T-helper 1 cell treated with Interleukin-12 subunit alpha and Interleukin-12 subunit beta and Interleukin-4 antibody, amounts not matched to agents 30 μg/mL and 1 μg/mL, for 36 hours (primary cell): ENCODE results near the gene PPM1H.
"Not testable (repeated sequence)": the region's sequence is repeated elsewhere in the genome, so short reads cannot be mapped to it uniquely, and the experiment has no call there.

Source experiments
- H3K27ac Mint-ChIP-seq: one replicate; pipeline ENCODE4 v1.8.0; 2021; ENCODE audit warnings: mild to moderate bottlenecking, mixed read lengths
- H3K27me3 Mint-ChIP-seq: one replicate; pipeline ENCODE4 v1.8.0; 2021; ENCODE audit warnings: low read depth, mixed read lengths
- H3K36me3 Mint-ChIP-seq: one replicate; pipeline ENCODE4 v1.8.0; 2021; ENCODE audit warnings: low read depth, mixed read lengths
- H3K4me1 Mint-ChIP-seq: one replicate; pipeline ENCODE4 v1.8.0; 2021; ENCODE audit warnings: low read depth, mixed read lengths
- H3K4me3 Mint-ChIP-seq: one replicate; pipeline ENCODE4 v1.8.0; 2021; ENCODE audit warnings: mild to moderate bottlenecking, moderate library complexity, mixed read lengths
- H3K9me3 Mint-ChIP-seq: one replicate; pipeline ENCODE4 v1.8.0; 2021; ENCODE audit warnings: mixed read lengths

PPM1H gene

DNA sequence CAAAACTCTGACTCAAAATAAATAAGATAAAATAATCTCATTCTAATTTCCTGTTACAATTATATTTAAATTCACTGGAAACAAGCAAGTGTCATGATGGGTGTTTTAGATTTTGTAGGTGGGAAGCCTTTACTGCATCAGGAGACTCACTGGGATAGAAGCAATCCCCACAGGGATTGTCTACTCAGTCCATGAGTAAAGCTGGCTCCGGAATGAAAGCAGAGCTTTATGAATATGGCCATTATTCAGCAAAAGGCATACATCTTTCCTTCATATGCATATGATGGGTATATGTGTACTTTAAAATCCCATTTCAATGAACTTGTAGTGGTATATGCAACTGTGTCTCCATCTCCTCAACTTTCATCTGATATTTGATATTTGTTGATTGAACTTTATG is 25.4 kb upstream of the PPM1H start:
- no peaks in the 10 kb centered on the region for H3K9me3 Mint-ChIP-seq
- H3K36me3 Mint-ChIP-seq: no peaks in the 10 kb centered on the region
- H3K27me3 Mint-ChIP-seq: no peaks in the 10 kb centered on the region
- H3K4me1 Mint-ChIP-seq: no peaks in the 10 kb centered on the region
- H3K4me3 Mint-ChIP-seq: no peak overlapping the region
- no peak overlapping the region for H3K27ac Mint-ChIP-seq

DNA sequence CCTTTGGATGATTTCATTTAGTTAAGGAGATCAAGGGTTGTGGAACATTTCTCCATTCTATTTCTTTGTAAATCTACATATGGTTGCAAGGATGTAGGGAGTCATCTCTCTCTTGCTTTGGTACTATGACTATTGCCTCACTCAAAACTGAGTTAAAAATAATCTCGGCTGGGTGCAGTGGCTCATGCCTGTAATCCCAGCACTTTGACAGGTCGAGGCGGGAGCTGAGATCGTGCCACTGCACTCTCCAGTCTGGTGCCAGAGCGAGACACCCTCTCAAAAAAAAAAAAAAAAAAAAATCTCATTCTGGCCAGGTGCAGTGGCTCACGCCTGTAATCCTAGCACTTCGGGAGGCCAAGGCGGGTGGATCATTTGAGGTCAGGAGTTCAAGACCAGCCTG is 24.8 kb upstream of the PPM1H start:
- Mint-ChIP-seq H3K9me3 (no peaks in the 10 kb centered on the region), H3K4me1 (no peaks in the 10 kb centered on the region), H3K4me3 (no peak overlapping the region), H3K36me3 (no peaks in the 10 kb centered on the region), H3K27me3 (no peaks in the 10 kb centered on the region), H3K27ac (no peak overlapping the region)

DNA sequence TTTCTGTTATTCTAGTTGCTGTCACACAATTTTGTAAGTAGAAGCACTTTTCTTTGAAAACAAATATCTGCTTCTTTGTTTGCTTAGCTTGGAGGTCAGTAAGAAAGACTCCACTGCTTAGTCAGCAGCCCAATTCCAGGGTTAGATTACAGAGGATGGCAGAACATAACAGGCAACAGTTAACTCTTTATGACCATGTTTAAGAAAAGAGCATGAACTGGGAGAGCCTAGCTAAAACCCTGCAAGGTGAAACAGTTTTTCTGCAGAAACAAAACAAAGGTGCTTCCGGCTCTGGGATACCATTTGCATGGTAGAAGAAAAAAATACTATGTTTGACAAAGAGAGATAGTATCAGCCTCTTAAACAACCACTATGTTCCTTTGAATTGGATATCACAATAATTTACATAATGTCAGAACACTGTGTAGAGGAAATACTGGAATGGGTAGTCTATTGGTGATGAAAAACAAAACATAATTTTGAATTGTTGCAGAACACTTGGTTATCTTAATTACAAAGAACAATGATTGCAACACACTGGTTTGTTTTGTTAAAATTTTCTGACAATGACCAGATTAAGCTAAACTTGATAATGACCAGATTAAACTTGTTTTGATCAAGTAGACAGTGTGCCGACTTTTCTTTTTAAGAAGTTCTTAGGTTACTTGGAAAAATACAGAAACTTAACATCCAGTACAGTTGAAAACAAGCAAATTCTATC is 22.4 kb upstream of the PPM1H start:
- Mint-ChIP-seq H3K27me3 (no peaks in the 10 kb centered on the region), H3K27ac (no peak overlapping the region)

DNA sequence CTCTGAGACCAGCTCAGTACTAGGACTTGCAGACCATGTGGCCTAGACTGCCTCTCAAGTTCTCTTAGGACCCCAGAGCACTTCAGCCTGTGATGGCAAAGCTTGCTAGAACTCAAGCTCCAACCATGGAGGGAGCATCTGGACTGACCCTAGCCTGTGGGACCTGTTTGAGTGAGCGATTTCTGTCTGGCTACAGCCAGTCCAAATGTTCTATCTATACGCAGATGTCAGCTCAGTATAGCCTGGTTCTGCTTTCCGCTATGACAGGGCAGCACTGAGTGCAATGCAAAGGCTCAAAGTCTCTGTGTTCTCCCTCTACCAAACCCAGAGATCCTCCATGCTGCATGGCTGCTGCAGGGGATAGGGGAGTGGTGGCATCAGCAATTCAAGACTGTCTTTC is 20.7 kb upstream of the PPM1H start:
- Mint-ChIP-seq H3K4me1 (no peaks in the 10 kb centered on the region), H3K27ac (no peak overlapping the region), H3K27me3 (no peaks in the 10 kb centered on the region), H3K4me3 (no peak overlapping the region), H3K9me3 (no peaks in the 10 kb centered on the region), H3K36me3 (no peaks in the 10 kb centered on the region)

More for the DNA sequence above, 22.4 kb upstream of the PPM1H start:
- Mint-ChIP-seq H3K4me3 (no peak overlapping the region), H3K36me3 (no peaks in the 10 kb centered on the region), H3K4me1 (no peaks in the 10 kb centered on the region), H3K9me3 (no peaks in the 10 kb centered on the region)

DNA sequence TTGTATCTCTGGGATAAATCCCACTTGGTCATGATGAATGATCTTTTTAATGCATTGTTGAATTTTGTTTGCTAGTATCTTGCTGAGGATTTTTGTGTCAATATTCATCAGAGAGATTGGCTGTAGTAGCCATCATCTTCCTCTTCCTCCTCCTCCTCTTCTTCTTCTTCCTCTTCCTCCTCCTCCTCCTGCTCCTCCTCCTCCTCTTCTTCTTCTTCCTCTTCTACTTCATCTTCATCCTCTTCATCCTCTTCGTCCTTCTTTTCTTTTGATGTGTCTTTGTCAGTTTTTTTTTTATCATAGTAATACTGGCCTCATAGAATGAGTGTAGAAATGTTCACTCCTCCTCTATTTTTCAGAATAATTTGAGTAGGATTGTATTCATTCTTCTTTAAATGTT is 15.4 kb upstream of the PPM1H start:
- Mint-ChIP-seq H3K9me3 (no peaks in the 10 kb centered on the region), H3K4me1 (no peaks in the 10 kb centered on the region), H3K27me3 (no peaks in the 10 kb centered on the region), H3K36me3 (no peaks in the 10 kb centered on the region), H3K4me3 (no peak overlapping the region), H3K27ac (no peak overlapping the region)

DNA sequence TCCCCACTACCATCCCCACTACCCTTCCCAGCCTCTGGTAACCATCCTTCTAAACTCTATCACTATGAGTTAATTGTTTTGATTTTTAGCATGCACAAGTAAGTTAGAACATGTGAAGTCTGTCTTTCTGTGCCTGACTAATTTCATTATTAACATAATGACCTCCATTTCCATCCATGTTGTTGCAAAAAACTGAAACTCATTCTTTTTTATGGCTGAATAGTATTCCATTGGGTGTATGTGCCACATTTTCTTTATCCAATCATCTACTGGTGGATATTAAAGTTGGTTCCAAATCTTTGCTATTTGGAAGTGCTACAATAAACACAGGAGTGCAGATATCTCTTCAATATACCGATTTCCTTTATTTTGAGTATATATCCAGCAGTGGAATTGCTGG is 13.2 kb upstream of the PPM1H start:
- Mint-ChIP-seq H3K27me3 (no peaks in the 10 kb centered on the region), H3K4me3 (no peak overlapping the region), H3K36me3 (no peaks in the 10 kb centered on the region), H3K4me1 (no peaks in the 10 kb centered on the region), H3K27ac (no peak overlapping the region), H3K9me3 (no peaks in the 10 kb centered on the region)

DNA sequence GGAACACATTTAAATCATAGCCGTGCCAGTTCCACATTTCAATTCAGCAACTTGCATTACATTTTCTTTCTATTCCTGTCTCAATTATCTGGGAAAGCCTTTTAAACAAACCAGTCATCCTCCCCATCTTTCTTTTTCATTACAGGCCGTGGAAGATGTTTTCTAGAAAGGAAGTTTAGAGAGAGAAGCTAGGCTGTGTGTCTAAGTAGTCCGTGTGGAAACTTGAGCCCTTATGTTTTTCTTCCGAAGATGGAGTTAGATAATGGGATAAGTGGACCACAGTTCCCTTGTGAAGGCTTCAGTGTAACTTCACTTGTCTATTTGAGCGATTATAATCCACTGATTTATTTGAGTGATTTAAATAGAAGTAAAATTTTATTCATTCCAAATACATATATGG is 12.4 kb upstream of the PPM1H start:
- Mint-ChIP-seq H3K27ac (no peak overlapping the region), H3K4me1 (no peaks in the 10 kb centered on the region), H3K4me3 (no peak overlapping the region), H3K27me3 (no peaks in the 10 kb centered on the region), H3K36me3 (no peaks in the 10 kb centered on the region), H3K9me3 (no peaks in the 10 kb centered on the region)

DNA sequence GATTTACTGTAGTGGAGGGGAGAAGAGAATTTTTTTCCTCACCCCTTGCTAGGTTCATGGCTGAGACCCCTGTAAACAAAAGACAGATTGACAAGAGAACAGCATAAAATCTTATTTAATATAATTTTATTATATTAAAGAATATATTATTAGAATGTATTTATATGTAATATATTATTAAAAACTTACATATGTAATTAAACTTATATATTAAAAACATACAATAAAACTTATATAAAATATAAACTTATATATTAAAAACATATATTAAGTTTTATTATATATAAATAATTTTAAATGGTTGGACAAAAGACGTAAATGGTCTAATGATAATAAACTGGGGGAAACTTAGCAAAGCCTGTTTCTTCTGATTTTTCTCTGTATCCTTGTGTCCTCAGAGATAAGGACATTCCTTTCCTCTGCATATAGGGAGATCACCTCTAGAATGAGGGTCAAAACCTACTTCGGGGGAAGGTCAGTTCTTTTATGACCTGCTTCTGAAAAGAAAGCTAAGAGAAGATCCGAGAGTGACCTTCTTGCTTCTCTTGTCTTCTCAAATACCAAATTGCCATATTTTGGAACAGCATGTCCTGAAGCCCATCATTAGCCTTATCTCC is 8.9 kb upstream of the PPM1H start:
- peaks cover 9% of the 10 kb centered on the region for H3K27me3 Mint-ChIP-seq

DNA sequence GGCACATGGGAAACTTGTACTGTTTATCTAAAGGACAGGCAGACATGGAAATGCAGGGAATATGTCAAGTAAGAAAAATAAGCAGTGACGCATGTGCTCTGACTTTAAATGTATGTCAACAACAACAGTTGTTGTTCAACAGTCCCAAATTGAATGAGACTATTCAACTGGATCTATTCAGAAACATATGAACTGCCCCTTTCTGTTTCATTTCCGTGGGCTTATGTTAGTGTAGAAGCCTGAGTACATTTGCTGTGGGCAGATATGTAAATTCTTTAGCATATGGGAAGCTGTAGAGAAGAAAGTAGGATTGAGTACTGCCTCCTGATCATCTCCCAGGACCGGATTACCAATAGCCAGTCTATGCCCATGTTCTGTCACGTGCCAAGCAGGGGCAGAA is 7.4 kb upstream of the PPM1H start:
- H3K4me1 Mint-ChIP-seq, H3K27me3 Mint-ChIP-seq, H3K36me3 Mint-ChIP-seq, H3K4me3 Mint-ChIP-seq, H3K27ac Mint-ChIP-seq, H3K9me3 Mint-ChIP-seq: not testable (repeated sequence)

More for the DNA sequence above, 8.9 kb upstream of the PPM1H start:
- H3K9me3 Mint-ChIP-seq: no peaks in the 10 kb centered on the region
- no peak overlapping the region for H3K4me3 Mint-ChIP-seq
- no peak overlapping the region for H3K27ac Mint-ChIP-seq
- H3K4me1 Mint-ChIP-seq: no peaks in the 10 kb centered on the region
- H3K36me3 Mint-ChIP-seq: no peaks in the 10 kb centered on the region

DNA sequence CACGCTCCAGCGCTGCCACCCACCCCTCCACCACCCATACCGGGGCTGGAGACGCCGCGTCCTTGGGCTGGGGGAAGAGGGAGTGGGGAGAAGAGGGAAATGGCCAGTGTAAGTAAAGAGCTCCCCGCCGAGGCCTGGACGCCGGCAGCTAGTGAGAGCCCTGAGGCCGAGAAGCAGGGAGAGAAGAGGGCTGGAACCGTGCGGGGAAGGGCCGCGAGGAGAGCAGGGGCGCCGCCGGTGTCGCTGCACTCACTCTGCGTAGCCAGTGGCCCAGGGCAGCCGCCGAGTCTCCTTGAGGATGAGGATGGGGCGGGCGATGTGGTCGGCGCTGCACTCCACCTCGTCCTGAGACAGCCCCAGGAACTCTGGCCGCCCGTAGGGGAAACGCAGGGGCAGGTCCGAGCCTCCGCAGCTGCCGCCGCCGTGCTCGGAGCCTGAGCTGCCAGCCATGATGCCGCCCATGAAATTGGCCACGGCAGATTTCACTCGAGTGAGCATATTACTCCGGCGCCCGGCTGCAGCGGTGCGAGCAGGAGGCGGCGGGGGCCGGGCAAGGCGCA is 631 bp downstream of the PPM1H start:
- H3K9me3 Mint-ChIP-seq: no peaks in the 10 kb centered on the region
- peak overlapping the region; percentile 77 for H3K4me3 Mint-ChIP-seq
- H3K27me3 Mint-ChIP-seq: peaks cover 50% of the 10 kb centered on the region
- H3K4me1 Mint-ChIP-seq: peaks cover 9% of the 10 kb centered on the region
- peaks cover 2% of the 10 kb centered on the region for H3K36me3 Mint-ChIP-seq
- H3K27ac Mint-ChIP-seq: no peak overlapping the region

DNA sequence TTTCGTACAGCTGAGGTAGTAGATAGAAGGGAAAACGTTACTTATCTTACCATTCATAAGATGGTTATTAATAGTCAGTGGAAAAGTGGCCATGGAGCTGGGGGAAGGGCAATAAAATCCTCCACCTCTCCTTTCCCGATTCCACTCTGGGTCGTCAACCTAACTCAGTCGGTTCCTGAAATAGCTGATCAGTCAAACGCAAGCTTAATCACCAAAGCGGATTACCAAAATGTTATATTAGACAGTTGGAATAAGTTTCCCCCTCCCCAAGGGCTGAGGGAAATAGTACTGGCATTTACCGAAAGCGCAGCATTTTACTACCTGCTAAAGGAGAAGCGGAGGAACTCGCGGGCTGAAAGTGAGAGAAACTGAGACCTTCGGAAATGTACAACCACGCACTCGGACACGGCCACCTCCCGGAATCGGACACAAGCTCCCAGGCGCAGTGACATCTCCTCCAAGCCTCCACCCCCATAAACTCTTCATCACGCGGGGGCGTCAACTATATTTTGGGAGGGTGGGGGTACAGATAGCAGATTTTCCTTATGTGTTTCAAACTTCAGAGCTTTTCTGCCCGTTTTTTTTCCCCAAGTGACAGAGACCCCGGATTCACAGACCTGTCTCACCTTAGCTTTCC is 1.2 kb downstream of the PPM1H start:
- Mint-ChIP-seq H3K4me1 (peaks cover 9% of the 10 kb centered on the region), H3K36me3 (peaks cover 2% of the 10 kb centered on the region), H3K4me3 (peak overlapping the region; percentile 77), H3K9me3 (no peaks in the 10 kb centered on the region), H3K27me3 (peaks cover 55% of the 10 kb centered on the region), H3K27ac (no peak overlapping the region)

DNA sequence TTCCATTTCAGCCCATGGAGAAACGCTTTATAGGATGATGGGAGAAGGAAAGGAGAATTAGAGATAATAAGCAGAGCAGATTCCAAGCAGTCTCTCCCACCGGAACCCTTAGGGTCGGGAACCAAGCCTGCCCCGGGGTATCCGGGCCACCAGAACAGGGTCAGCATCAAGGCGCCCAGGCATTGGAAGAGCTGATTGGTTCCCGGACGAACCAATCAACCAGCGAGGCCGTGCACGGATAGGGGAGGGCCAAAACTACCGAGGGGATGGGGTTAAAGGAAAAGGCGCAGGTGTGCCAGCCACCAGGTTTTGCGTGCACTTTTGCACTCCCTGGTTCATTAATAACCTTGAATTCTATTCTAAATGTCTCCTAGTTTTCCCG is 1.7 kb downstream of the PPM1H start:
- no peaks in the 10 kb centered on the region for H3K9me3 Mint-ChIP-seq
- H3K36me3 Mint-ChIP-seq: peaks cover 2% of the 10 kb centered on the region
- peaks cover 9% of the 10 kb centered on the region for H3K4me1 Mint-ChIP-seq
- H3K27me3 Mint-ChIP-seq: peaks cover 60% of the 10 kb centered on the region
- no peak overlapping the region for H3K4me3 Mint-ChIP-seq
- no peak overlapping the region for H3K27ac Mint-ChIP-seq

DNA sequence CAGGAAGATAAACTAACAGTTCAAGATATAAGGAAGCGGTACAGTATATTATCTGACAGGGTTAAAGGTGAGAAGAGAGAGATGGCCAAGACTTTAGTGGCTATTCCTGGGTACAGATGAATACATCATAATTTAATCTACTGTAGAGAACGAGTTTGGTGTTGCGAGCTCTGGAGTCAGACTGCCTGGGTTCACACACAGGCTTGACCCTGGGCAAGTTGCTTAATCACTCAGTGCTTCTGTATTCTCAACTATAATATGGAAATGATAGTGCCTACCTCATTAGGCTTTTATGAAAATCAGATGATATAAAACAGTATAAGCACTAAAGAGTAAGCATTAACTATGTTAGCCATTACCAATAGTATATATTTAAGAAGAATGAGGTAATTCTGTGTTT is 3.5 kb downstream of the PPM1H start:
- Mint-ChIP-seq H3K4me3 (no peak overlapping the region), H3K36me3 (peaks cover 2% of the 10 kb centered on the region), H3K27ac (no peak overlapping the region), H3K4me1 (peaks cover 9% of the 10 kb centered on the region), H3K27me3 (peaks cover 54% of the 10 kb centered on the region), H3K9me3 (no peaks in the 10 kb centered on the region)

DNA sequence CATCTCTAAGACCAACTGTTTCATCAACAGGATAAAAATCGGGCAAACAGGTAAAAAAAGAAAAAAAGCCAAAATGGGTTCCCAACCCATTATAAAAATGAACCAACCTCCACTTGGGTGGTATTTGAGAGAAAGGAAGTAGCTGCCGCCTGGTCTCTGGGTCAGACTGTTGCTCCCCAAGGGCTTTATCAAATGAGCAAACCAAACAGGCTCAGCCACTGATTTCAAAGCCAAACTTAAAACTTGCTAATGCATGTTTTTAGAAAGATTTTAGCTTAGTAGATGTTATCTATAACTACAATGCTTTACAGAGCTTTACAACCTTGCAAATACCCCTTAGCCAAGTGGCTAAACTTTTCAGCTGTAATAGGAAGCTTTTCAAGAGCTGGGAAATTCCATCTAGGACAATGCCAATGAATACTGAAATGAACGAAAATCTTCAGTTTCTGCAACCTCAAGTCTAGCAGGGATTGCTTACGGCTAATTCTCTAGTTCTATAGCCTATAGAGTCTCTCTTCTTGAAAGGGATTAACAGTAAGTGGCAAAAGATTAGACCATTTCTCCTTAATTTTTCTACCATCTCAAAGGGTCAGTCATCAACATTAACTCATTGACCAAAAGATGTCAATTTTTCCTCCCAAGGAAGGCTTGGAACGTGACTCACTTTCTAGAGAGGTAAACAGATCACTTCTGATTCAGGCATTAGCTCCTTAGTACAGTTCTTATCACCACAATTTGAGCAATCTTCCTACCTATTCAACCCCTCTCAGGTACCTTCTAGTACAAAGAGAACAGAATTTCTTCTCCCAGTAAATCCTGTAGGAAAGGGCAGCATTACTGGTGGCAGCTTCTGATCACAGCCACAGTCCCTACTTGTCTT is 4.2 kb downstream of the PPM1H start:
- Mint-ChIP-seq H3K36me3 (peaks cover 2% of the 10 kb centered on the region), H3K9me3 (no peaks in the 10 kb centered on the region), H3K4me1 (peaks cover 9% of the 10 kb centered on the region), H3K4me3 (no peak overlapping the region), H3K27me3 (peaks cover 48% of the 10 kb centered on the region), H3K27ac (no peak overlapping the region)
